ENCODE results near the gene RTN1.

- TF ChIP-seq, protein P1, sequence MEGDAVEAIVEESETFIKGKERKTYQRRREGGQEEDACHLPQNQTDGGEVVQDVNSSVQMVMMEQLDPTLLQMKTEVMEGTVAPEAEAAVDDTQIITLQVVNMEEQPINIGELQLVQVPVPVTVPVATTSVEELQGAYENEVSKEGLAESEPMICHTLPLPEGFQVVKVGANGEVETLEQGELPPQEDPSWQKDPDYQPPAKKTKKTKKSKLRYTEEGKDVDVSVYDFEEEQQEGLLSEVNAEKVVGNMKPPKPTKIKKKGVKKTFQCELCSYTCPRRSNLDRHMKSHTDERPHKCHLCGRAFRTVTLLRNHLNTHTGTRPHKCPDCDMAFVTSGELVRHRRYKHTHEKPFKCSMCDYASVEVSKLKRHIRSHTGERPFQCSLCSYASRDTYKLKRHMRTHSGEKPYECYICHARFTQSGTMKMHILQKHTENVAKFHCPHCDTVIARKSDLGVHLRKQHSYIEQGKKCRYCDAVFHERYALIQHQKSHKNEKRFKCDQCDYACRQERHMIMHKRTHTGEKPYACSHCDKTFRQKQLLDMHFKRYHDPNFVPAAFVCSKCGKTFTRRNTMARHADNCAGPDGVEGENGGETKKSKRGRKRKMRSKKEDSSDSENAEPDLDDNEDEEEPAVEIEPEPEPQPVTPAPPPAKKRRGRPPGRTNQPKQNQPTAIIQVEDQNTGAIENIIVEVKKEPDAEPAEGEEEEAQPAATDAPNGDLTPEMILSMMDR (conservative IDR thresholded peaks at IDR 0.05; ENCODE audit: low read length), result no peak
- TF ChIP-seq EZH2phosphoT487 (IDR thresholded peaks at IDR 0.05; ENCODE audit: borderline replicate concordance, low read depth, low read length), result no peak
These were observed 99.0 kb downstream of the RTN1 start for GRCh38 chr14:59771577-59771976.
